Measurements from ENCODE around the gene CALML4. TPM values are rescaled to one million over a fixed set of nuclear protein-coding genes. Genes with fewer than 3 reads are reported as not detected.

CALML4 gene
- total and polyA plus RNA-seq, 12 donors, result 0.28 to 5.9 (median 0.86) TPM

- H3K4me1 ChIP-seq, result peaks cover 0 to 18% (median 0%) of the 10 kb centered on the region in 9 donors
- H3K27ac ChIP-seq, result no peak overlapping the region
- 29 to 31% methylated on average over 4 of the region's 4 CpGs for WGBS, 2 donors
- no peaks in the 10 kb centered on the region for H3K27me3 ChIP-seq
- ATAC-seq (peak in 7 of 8 donors; percentile 45 to 75 (median 57)), DNase-seq (peak in 1 of 2 donors; percentile 59)
- intact Hi-C loops (cut with DNase I), result loop anchor here (1.0 to 10.0 kb wide), 7 partner anchors 98 to 293 kb away; partner anchors contain the start of gene PIAS1 (in 7 of the 10)
- H3K9me3 ChIP-seq, result no peaks in the 10 kb centered on the region
- no peak overlapping the region for H3K4me3 ChIP-seq
- TF ChIP-seq CTCF (IDR thresholded peaks at IDR 0.05), result peak; percentile 59 to 89 (median 72)
- H3K36me3 ChIP-seq, result peaks cover 0 to 77% (median 5%) of the 10 kb centered on the region in 9 donors
Measured at GRCh38 chr15:68154923-68155559, 50.1 kb downstream of the CALML4 start.

GRCh38 chr15:68152342-68152741, 52.8 kb downstream of the CALML4 start:
- ATAC-seq (no peak), DNase-seq (no peak)
- Histone ChIP-seq H3K9me3 (no peaks in the 10 kb centered on the region), H3K27me3 (no peaks in the 10 kb centered on the region), H3K4me3 (no peak overlapping the region), H3K36me3 (peaks cover 0 to 66% (median 5%) of the 10 kb centered on the region in 9 donors), H3K4me1 (peaks cover 0 to 10% (median 0%) of the 10 kb centered on the region in 9 donors), H3K27ac (no peak overlapping the region)
- no peak for TF ChIP-seq CTCF (IDR thresholded peaks at IDR 0.05)
- WGBS, 2 donors, result 96 to 98% methylated on average over 2 of the region's 2 CpGs
- intact Hi-C loops (cut with DNase I), result loop anchor here in 8 of 10 donors (5.0 to 10.0 kb wide), 4 partner anchors 95 to 290 kb away; partner anchors contain the start of gene PIAS1 (in 7 of the 8)

- intact Hi-C loops (cut with DNase I), result loop anchor here in 8 of 10 donors (5.0 to 10.0 kb wide), 4 partner anchors 94 to 289 kb away; partner anchors contain the start of gene PIAS1 (in 7 of the 8)
- Histone ChIP-seq H3K9me3 (no peaks in the 10 kb centered on the region), H3K27ac (no peak overlapping the region), H3K36me3 (peaks cover 0 to 66% (median 5%) of the 10 kb centered on the region in 9 donors), H3K4me1 (peaks cover 0 to 10% (median 0%) of the 10 kb centered on the region in 9 donors), H3K4me3 (no peak overlapping the region), H3K27me3 (no peaks in the 10 kb centered on the region)
- no peak for DNase-seq
- no peak for ATAC-seq
- WGBS, 2 donors, result 90 to 100% methylated on average over 1 of the region's 1 CpG
- TF ChIP-seq CTCF (IDR thresholded peaks at IDR 0.05), result no peak
Measured at GRCh38 chr15:68151277-68151676, 53.9 kb downstream of the CALML4 start.

GRCh38 chr15:68150187-68150586, 54.9 kb downstream of the CALML4 start:
- no peak for DNase-seq

More at GRCh38 chr15:68150187-68150586, 54.9 kb downstream of the CALML4 start:
- WGBS, 2 donors, result 72 to 79% methylated on average over 1 of the region's 1 CpG
- intact Hi-C loops (cut with DNase I), result loop anchor here in 8 of 10 donors (5.0 to 10.0 kb wide), 4 partner anchors 93 to 288 kb away; partner anchors contain the start of gene PIAS1 (in 7 of the 8)
- Histone ChIP-seq H3K4me1 (peaks cover 0 to 8% (median 0%) of the 10 kb centered on the region in 9 donors), H3K27ac (no peak overlapping the region), H3K36me3 (peaks cover 0 to 69% (median 5%) of the 10 kb centered on the region in 9 donors), H3K27me3 (no peaks in the 10 kb centered on the region), H3K9me3 (no peaks in the 10 kb centered on the region), H3K4me3 (no peak overlapping the region)
- ATAC-seq, result no peak
- TF ChIP-seq CTCF (IDR thresholded peaks at IDR 0.05), result no peak

Data from heart right ventricle (tissue), 16 donors.